GM18951 (cell line): ENCODE data around the gene TMEM115.

ENCODE experiments used
- POLR2A ChIP-seq: IDR thresholded peaks from 4 replicates; pipeline ENCODE4 v1.6.1; 2011; ENCODE audit warnings: mild to moderate bottlenecking; ENCODE audit not compliant: insufficient read length, insufficient read depth; ENCODE audit errors: extremely low read depth
- in situ Hi-C: fragments of 300-500 bp; cut with MboI; formaldehyde crosslinking; loops from one replicate; pipeline ENCODE4 v1.12.0; 2022; ENCODE audit warnings: low sequenced_read_pairs, mixed read lengths, inconsistent platforms; ENCODE audit not compliant: unreplicated experiment

Gene TMEM115

DNA sequence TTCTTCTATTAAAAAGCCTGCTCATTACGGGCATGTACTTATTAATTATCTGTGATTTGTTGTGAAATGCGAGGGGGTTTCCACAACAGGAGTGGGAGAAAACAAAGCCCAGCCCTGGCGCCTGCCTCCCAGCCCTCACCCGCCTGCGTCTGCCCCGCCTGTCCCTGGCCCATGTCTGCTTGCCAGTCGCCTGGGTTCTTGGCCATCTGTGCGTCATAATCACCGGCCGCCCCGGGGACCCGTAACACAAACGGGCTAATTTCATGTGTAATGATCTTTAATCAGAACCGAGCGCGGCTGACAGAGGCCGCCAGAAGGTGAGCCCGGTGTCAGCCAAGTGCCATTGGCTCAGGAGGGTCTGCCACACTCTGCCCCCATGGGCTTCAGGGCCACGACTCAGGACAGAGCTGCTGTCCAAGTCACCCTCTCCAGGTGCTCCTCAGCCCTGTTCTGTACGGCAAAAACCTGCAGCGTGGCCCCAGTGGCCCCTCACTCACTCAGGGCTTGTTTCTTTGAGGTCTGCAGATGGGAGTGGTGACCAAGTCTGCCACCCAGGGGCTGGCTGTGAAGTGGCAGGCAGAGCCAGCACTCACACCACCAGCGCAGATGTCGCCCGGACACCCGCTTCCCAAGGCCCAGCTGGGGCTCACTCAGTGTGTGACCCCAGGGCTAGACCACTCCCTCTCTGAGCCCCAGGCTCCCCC is 28.8 kb upstream of the TMEM115 start:
- TF ChIP-seq POLR2A: no peak
- in situ Hi-C loops: no loop called here

DNA sequence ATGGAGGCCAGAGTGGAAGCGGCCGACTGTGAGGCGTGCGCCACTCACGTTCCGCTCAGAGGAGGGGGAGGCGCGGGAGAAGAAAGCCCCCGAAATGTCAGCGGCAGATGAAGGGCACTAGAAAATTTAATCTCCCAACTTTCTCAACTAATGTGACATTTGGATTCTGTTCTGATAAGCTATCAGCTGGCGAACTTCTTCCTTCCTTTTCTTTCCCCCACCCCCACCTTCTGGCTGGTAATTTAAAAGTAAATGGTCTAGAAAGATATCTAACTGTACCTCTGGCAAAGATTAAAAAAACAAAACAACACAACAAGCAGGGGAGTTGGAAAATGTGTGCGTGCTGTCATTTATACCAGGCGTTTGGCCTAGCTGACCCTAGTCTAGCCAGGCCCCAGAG is 26.4 kb upstream of the TMEM115 start:
- in situ Hi-C loops: no loop called here

GRCh38 chr3:50383750-50384149 is 24.4 kb upstream of the TMEM115 start:
- in situ Hi-C loops: no loop called here
- TF ChIP-seq POLR2A: no peak

More for the DNA sequence above, 26.4 kb upstream of the TMEM115 start:
- TF ChIP-seq POLR2A: no peak

DNA sequence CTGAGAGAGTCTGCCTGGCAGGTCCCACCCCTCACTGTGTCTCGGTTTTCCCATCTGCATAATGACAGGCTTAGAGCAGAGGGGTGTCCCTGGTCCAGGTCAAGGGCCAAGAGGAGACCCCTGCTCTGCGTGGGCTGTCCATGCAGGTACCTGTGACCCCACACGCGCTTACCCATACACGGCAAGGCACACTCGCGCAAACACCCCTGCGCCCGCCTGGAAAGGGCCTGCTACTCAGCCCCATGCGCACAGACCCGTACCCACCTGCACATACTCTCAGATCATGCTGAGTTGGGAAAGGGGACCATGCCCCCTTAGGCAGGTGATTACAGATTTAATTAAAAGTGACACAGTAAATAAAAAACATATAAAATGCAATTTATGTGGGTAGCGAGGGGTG is 23.4 kb upstream of the TMEM115 start:
- in situ Hi-C loops: no loop called here
- no peak for TF ChIP-seq POLR2A

DNA sequence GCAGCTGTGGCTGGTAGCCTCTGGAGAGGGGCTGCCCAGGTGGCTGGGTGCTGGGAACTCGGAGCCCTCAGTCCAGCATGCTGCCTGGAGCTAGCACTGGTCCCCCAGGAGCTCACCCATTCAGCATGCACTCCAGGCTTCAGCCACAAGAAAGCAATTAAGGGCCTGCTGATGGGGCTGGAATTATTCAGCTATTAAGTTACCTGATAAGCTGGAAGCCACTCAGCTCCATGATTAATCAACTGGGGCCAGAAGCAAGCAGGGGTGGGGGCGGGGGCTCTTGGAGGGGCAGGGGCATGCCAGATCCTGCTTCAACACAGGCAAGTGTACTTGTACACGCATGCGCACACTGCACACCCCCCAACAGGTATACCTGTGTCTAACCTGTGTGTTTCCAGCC is 22.1 kb upstream of the TMEM115 start:
- no peak for TF ChIP-seq POLR2A
- in situ Hi-C loops: no loop called here

DNA sequence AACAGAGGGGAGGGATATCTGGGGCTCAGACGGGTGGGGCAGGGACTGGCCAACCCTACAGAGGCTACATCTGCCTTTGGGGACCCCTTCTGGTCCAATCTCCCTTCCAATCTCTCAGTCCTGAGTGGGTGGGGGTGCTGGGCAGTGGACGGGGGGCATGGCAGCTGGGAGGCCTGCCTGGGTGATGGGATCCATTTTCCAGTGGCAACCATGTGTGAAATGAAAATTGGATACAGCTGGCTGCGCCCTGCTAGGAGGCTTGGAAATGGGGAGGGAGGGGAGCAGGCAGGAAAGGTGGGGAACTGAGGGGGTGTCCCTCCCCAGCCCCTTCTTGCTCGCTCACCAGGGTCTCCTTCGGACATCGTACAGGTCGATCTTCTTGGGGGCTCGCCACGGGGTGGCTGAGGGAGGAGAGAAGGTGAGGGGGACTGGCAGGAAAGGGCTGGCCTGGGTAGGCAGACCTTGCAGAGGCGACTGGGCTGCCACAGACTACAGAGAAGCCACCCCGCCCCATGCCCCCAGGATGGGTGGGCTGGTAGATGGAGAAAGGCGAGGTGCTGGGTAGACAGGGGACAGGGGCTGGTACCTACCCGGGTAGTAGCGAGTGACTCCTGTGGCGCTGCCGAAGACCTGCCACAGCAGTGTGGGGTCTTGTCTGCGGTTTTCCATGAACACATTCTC is 21.2 kb upstream of the TMEM115 start:
- TF ChIP-seq POLR2A: no peak
- in situ Hi-C loops: no loop called here

GRCh38 chr3:50378757-50379156 is 19.4 kb upstream of the TMEM115 start:
- in situ Hi-C loops: no loop called here
- no peak for TF ChIP-seq POLR2A

DNA sequence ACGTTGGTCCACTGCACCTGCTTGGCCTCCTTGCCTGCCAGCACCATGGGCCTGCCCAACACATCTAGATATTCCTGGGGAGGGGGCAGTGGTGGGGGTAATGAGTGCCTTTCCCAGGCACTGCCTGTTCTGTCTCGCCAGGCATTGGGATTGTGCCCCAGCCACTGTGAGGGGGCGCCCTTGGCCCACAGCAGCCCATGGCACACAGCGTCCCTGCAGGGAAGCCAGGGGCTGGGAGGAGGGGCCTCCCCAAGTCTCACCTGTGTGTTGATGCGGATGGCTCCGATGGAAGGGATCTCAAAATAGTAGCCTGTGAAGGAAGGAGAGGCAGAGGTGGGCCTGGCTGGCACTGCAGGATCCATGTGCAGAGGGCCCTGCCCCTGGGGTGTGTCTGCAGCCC is 18.7 kb upstream of the TMEM115 start:
- no peak for TF ChIP-seq POLR2A
- in situ Hi-C loops: no loop called here

- TF ChIP-seq POLR2A: no peak
- in situ Hi-C loops: no loop called here
These were observed 16.1 kb upstream of the TMEM115 start for GRCh38 chr3:50375258-50375931.

GRCh38 chr3:50374363-50375257 is 15.3 kb upstream of the TMEM115 start:
- TF ChIP-seq POLR2A: no peak
- in situ Hi-C loops: no loop called here

DNA sequence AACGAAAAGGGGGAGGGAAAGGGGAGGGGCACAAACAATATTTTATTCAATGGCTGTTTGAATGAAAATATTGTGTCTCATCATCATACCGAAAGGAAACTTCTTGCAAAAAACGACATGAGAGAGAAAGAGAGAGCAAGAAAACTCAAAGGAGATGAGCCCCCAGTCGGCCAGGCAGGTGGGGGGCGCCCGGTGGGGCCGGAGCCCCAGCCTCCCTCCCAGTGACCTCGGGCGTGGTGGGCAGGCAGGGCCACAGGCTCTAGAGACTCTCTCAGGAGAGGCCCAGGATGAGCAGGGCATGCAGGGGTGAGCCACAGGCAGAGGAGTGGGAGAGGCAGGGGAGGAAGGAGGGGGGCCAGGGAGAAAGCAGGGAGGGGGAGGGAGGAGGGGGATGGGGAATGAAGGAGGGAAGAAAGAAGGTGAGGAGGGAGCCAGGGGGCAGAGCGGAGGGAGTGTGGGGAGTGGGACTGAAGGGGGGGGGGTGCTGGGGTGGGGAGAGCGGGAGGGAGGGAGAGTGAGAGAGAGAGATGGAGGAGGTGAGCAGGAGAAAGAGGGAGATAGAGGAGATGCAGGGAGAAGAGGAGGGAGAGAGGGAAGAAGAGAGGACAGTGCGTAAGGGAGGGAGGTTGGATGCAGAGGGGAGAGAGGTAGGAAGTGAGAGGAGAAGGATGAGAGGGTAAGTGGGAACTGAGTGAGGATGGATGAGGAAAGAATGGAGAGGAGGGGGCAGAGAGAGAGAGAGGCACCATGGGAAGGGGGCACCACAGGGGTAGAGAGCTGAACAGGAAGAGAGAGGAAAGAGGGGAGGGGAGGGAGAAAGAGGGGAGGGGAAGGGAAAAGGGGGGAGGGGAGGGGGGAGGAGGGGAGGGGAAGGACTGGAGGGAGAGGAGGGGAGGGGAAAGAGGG is 14.1 kb upstream of the TMEM115 start:
- in situ Hi-C loops: no loop called here
- no peak for TF ChIP-seq POLR2A

DNA sequence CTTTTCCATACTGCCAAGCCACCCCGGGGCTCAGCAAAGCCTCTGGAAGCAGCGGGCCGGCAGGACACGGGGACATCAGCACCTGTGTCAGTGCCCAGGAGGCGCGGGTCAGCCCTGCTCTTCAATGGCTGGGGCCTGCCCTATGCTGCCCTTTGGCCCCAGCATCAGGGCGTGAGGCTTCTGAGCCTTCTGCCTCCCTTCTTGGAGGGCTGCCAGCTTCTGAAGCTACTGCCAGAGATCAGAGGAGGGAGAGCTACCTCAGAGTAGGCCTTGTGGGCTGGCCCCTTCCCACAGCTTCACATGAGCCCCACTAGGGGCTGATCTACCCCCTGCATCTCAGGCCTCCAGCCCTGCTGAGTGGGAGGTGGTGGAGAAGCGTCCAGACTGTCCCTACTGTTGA is 13.0 kb upstream of the TMEM115 start:
- no peak for TF ChIP-seq POLR2A
- in situ Hi-C loops: no loop called here
